K562 (cell line): ENCODE measurements around the gene TMEM255A. TPM values are rescaled to one million over a fixed set of nuclear protein-coding genes. Genes with fewer than 3 reads are reported as not detected.

Source experiments
- CTCF ChIP-seq, 3 experiments: IDR thresholded peaks in 2 of 3; conservative IDR thresholded peaks in 1 of 3; 2 replicates each; pipeline ENCODE4 v1.5.1; 2011 to 2012; ENCODE audit warnings: low read length in 3 of 3, mild to moderate bottlenecking in 3 of 3, control low read depth in 2 of 3, improper control_type of control experiment in 1 of 3, inconsistent platforms in 1 of 3, low read depth in 1 of 3, mixed read lengths in 1 of 3, moderate library complexity in 1 of 3; ENCODE audit not compliant: insufficient read depth in 2 of 3
- DEAF1 ChIP-seq: fragments of 450-650 bp; formaldehyde crosslinking; IDR thresholded peaks from 2 replicates; pipeline ENCODE4 v1.4.0; 2020; ENCODE audit warnings: mild to moderate bottlenecking, moderate library complexity
- NELFE ChIP-seq: IDR thresholded peaks from 2 replicates; pipeline ENCODE4 v1.6.1; 2011; ENCODE audit warnings: mild to moderate bottlenecking; ENCODE audit not compliant: insufficient read depth, insufficient read length
- NFYB ChIP-seq: IDR thresholded peaks from 2 replicates; pipeline ENCODE4 v1.6.1; 2011; ENCODE audit warnings: mild to moderate bottlenecking, moderate library complexity; ENCODE audit not compliant: insufficient read length; ENCODE audit errors: extremely low read depth
- RAD21 ChIP-seq, 2 experiments: fragments of 250-450 bp in 1 of 2; fragments of 450-650 bp in 1 of 2; sonication (Bioruptor Pico) in 1 of 2; formaldehyde crosslinking in 1 of 2; IDR thresholded peaks in 1 of 2; conservative IDR thresholded peaks in 1 of 2; 2 replicates each; pipeline versions ENCODE4 v1.4.0 to v1.8.0; 2020 to 2022; ENCODE audit warnings: mild to moderate bottlenecking in 2 of 2, moderate library complexity in 1 of 2
- TAF15 ChIP-seq: fragments of 200-400 bp; formaldehyde crosslinking; IDR thresholded peaks from 2 replicates; pipeline ENCODE4 v1.6.1; 2017; ENCODE audit warnings: mild to moderate bottlenecking, low read depth, low read length, moderate library complexity
- TEAD2 ChIP-seq: fragments of 450-650 bp; IDR thresholded peaks from 2 replicates; pipeline ENCODE4 v1.6.1; 2016; ENCODE audit warnings: missing genetic modification characterization, control low read depth, missing compliant biosample characterization
- THAP12 ChIP-seq: fragments of 250-450 bp; sonication (Bioruptor Pico); IDR thresholded peaks from 2 replicates; pipeline ENCODE4 v1.9.0; 2021; ENCODE audit warnings: mild to moderate bottlenecking, inconsistent platforms
- TRIM28 ChIP-seq: fragments of 450-650 bp; IDR thresholded peaks from 2 replicates; pipeline ENCODE4 v1.6.1; 2017
- ZBTB33 ChIP-seq: sonication (generic); formaldehyde crosslinking; IDR thresholded peaks from 2 replicates; pipeline ENCODE4 v1.8.1; 2023; ENCODE audit warnings: mild to moderate bottlenecking, missing genetic modification reagents
- polyA plus RNA-seq, 8 experiments: library from polyadenylated mRNA; depleted of rRNA in 4 of 8; stranded (reverse) in 5 of 8; unstranded in 3 of 8; fragments of >200 nt; fragmentation: Nextera tagmentation in 2 of 8; fragmentation: Illumina TruSeq in 1 of 8; extraction: Ambion mirVana in 2 of 8; extraction: Trizol in 1 of 8; gene quantifications; 2 replicates each; pipeline versions ENCODE4 v1.2.1 to v1.2.3, GENCODE V29; 2011 to 2014; ENCODE audit warnings: inconsistent platforms in 1 of 8, missing spikeins in 1 of 8
- total RNA-seq, 7 experiments: library from RNA; depleted of rRNA in 6 of 7; stranded (reverse); fragments of >200 nt in 6 of 7; fragmentation: Illumina TruSeq in 2 of 7; extraction: Trizol in 2 of 7; gene quantifications; 2 replicates each; pipeline versions ENCODE4 v1.2.1 to v1.2.3, GENCODE V29; 2011 to 2021; ENCODE audit warnings: low replicate concordance in 1 of 7

Gene TMEM255A
- total and polyA plus RNA-seq, 9 of the 15 experiments (the other 6 are each of a cell fraction or from before 2014, with no cell fraction given): 0.01 TPM; not detected in 8

GRCh38 chrX:120213438-120214265 is 97.6 kb downstream of the TMEM255A start (continued):
- TF ChIP-seq TEAD2 (tag) (no peak), RAD21 (CRISPR knock-in tag; conservative IDR thresholded peaks at IDR 0.05 in 1 of 2, IDR thresholded peaks at IDR 0.05 in 1 of 2) (peak; percentile 62 to 67), THAP12 (CRISPR knock-in tag) (no peak), NFYB (no peak), DEAF1 (peak; percentile 25; the same call in 1 of the 2 replicates), TRIM28 (no peak), TAF15 (no peak), CTCF (IDR thresholded peaks at IDR 0.05 in 2 of 3, conservative IDR thresholded peaks at IDR 0.05 in 1 of 3; ENCODE audit: insufficient read depth in 2 of 3, low read depth in 1 of 3, low read length in 3 of 3) (peak; percentile 75 to 95 (median 84)), ZBTB33 (no peak), NELFE (no peak)
